Naive thymus-derived CD4-positive, alpha-beta T cell (primary cell): ENCODE measurements around the gene LRRC53. TPM values are rescaled to one million over a fixed set of nuclear protein-coding genes. Genes with fewer than 3 reads are reported as not detected.

Source experiments
- ATAC-seq: fragments of 150-1000 bp; cut with Tn5 transposase; 2 replicates; pipeline ENCODE4 v1.10.0; 2021; ENCODE audit warnings: mild to moderate bottlenecking, moderate library complexity
- CTCF ChIA-PET: fragments of 350-600 bp; sonication (Branson Sonifier 250); formaldehyde crosslinking; loops from one replicate; lab custom pipeline; 2021; ENCODE audit warnings: antibody characterized with exemption; lab: Charles Lee
- POLR2A ChIA-PET: fragments of 350-600 bp; sonication (Branson Sonifier 250); formaldehyde crosslinking; loops from one replicate; lab custom pipeline; 2021; ENCODE audit warnings: antibody characterized with exemption, inconsistent platforms; lab: Charles Lee
- DNase-seq, 9 donors: peaks; one replicate each; pipeline versions ENCODE4 v3.0.0 to v3.0.0-alpha.2; 2020 to 2022; ENCODE audit warnings: mixed read lengths in 1 of 9
- H3K27ac ChIP-seq: one replicate; pipeline ENCODE4 v1.7.0; 2013; ENCODE audit warnings: mild to moderate bottlenecking, low read depth, low read length, moderate library complexity
- H3K27me3 ChIP-seq, 2 donors: one replicate each; pipeline ENCODE4 v1.7.0; 2013; ENCODE audit warnings: low read length in 2 of 2, mild to moderate bottlenecking in 2 of 2, moderate library complexity in 2 of 2; ENCODE audit not compliant: control insufficient read depth in 2 of 2, insufficient read depth in 2 of 2
- H3K36me3 ChIP-seq, 3 experiments: 1 replicate in 2 of 3; 2 replicates in 1 of 3; pipeline ENCODE4 v1.7.0; 2013; ENCODE audit warnings: low read length in 3 of 3, mild to moderate bottlenecking in 3 of 3, moderate library complexity in 1 of 3; ENCODE audit not compliant: insufficient read depth in 3 of 3, control insufficient read depth in 2 of 3
- H3K4me1 ChIP-seq, 2 donors: one replicate each; pipeline ENCODE4 v1.7.0; 2013; ENCODE audit warnings: low read length in 2 of 2, mild to moderate bottlenecking in 2 of 2, moderate library complexity in 1 of 2; ENCODE audit not compliant: control insufficient read depth in 2 of 2, insufficient read depth in 2 of 2
- H3K4me3 ChIP-seq: 2 replicates; pipeline ENCODE4 v1.7.0; 2013; ENCODE audit warnings: mild to moderate bottlenecking, low read length
- H3K9me3 ChIP-seq, 3 experiments: 1 replicate in 2 of 3; 2 replicates in 1 of 3; pipeline ENCODE4 v1.7.0; 2013; ENCODE audit warnings: low read length in 3 of 3; ENCODE audit not compliant: control insufficient read depth in 2 of 3
- H3K27ac Mint-ChIP-seq, 9 donors: one replicate each; pipeline ENCODE4 v1.8.0; 2020 to 2022; ENCODE audit warnings: mixed read lengths in 9 of 9, mild to moderate bottlenecking in 8 of 9, moderate library complexity in 5 of 9, inconsistent platforms in 2 of 9
- H3K27me3 Mint-ChIP-seq, 5 donors: one replicate each; pipeline ENCODE4 v1.8.0; 2021 to 2022; ENCODE audit warnings: mixed read lengths in 5 of 5, mild to moderate bottlenecking in 1 of 5
- H3K36me3 Mint-ChIP-seq, 5 donors: one replicate each; pipeline ENCODE4 v1.8.0; 2020 to 2022; ENCODE audit warnings: mixed read lengths in 5 of 5, mild to moderate bottlenecking in 3 of 5, inconsistent platforms in 1 of 5
- H3K4me1 Mint-ChIP-seq, 7 donors: one replicate each; pipeline ENCODE4 v1.8.0; 2020 to 2022; ENCODE audit warnings: mixed read lengths in 7 of 7, mild to moderate bottlenecking in 3 of 7, inconsistent platforms in 1 of 7
- H3K4me3 Mint-ChIP-seq, 10 donors: one replicate each; pipeline ENCODE4 v1.8.0; 2020 to 2022; ENCODE audit warnings: mild to moderate bottlenecking in 10 of 10, mixed read lengths in 10 of 10, moderate library complexity in 6 of 10, inconsistent platforms in 2 of 10
- H3K9me3 Mint-ChIP-seq, 11 donors: one replicate each; pipeline ENCODE4 v1.8.0; 2020 to 2022; ENCODE audit warnings: mixed read lengths in 11 of 11, mild to moderate bottlenecking in 4 of 11, inconsistent platforms in 1 of 11, moderate library complexity in 1 of 11
- intact Hi-C, 2 donors: fragments of 100-400 bp; cut with micrococcal nuclease; formaldehyde crosslinking; loops; one replicate each; pipeline ENCODE4 v1.15.1; 2023
- polyA plus RNA-seq, 2 donors: library from polyadenylated mRNA; unstranded; fragments of 300-500 nt; fragmentation: Illumina TruSeq; gene quantifications; one replicate each; pipeline ENCODE4 v1.2.3, GENCODE V29; 2021
- total RNA-seq, 6 experiments: library from RNA in 5 of 6; stranded (reverse) in 5 of 6; gene quantifications; 1 replicate in 5 of 6; 2 replicates in 1 of 6; pipeline ENCODE4 v1.2.3 and lab custom pipeline; 2021 to 2026

LRRC53 gene
- total and polyA plus RNA-seq, 7 experiments from 2014 or later, result not detected

DNA sequence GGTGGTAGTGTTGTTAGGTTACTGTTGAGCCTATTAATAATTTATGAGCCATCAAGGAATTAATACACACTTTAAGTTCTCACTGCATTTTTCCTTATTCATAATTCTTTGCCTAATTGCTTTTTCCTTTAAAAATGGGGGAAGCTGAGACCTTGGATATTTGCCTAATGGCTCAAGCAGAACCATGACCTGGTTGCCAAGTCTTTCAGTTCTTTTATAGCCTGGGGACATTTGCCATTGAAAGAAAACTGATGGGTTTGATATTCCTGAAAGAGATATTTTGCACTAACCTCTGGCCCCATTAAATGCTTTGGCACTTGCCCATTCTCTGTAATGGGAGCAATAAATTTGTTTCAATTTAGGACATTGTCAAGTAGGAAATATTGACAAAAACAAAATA lies 18.5 kb upstream of the LRRC53 start:
- ATAC-seq, result no peak
- ChIA-PET POLR2A (no interaction called here), CTCF (no interaction called here)
- Mint-ChIP-seq H3K36me3 (no peaks in the 10 kb centered on the region), H3K4me1 (no peaks in the 10 kb centered on the region), H3K27me3 (peaks cover 0 to 11% (median 0%) of the 10 kb centered on the region in 5 donors), H3K9me3 (peaks cover 0 to 5% (median 0%) of the 10 kb centered on the region in 11 donors), H3K4me3 (no peak overlapping the region), H3K27ac (no peak overlapping the region)
- H3K27me3 ChIP-seq, result no peaks in the 10 kb centered on the region
- H3K27ac ChIP-seq, result no peak overlapping the region
- DNase-seq, result no peak
- no peaks in the 10 kb centered on the region for H3K36me3 ChIP-seq
- H3K4me1 ChIP-seq, result no peaks in the 10 kb centered on the region
- no peak overlapping the region for H3K4me3 ChIP-seq
- intact Hi-C loops, result no loop called here
- no peaks in the 10 kb centered on the region for H3K9me3 ChIP-seq

DNA sequence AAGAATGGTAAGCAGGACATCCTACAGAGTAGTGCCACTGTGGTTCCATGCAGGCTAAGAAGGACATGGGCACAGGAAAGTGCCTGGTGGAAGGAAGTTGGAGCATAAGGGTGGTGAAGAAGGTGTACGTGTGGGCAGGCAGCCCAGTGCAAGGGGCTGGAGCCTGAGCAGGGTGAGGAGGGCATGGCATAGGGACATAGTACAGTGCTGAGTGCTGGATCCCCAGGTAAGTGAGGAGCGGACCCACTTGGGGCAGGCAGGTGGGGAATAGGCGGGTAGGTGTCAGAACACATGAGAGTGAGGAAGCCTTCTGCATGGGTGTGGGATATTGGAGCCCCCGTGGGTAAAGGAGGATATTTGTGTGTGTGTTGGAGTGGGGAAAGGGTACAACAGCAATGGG lies 15.7 kb upstream of the LRRC53 start:
- CTCF ChIA-PET, result no interaction called here
- POLR2A ChIA-PET, result no interaction called here
- ATAC-seq (no peak), DNase-seq (no peak)
- intact Hi-C loops, result no loop called here
- peaks cover 0 to 11% (median 4%) of the 10 kb centered on the region in 5 donors for H3K27me3 Mint-ChIP-seq
- H3K4me1 Mint-ChIP-seq, result no peaks in the 10 kb centered on the region
- H3K27ac Mint-ChIP-seq, result no peak overlapping the region
- H3K36me3 ChIP-seq, result no peaks in the 10 kb centered on the region
- no peaks in the 10 kb centered on the region for H3K9me3 ChIP-seq
- H3K4me1 ChIP-seq, result no peaks in the 10 kb centered on the region
- no peaks in the 10 kb centered on the region for H3K27me3 ChIP-seq
- no peaks in the 10 kb centered on the region for H3K36me3 Mint-ChIP-seq
- H3K4me3 Mint-ChIP-seq, result no peak overlapping the region
- H3K4me3 ChIP-seq, result no peak overlapping the region
- peaks cover 0 to 6% (median 0%) of the 10 kb centered on the region in 11 donors for H3K9me3 Mint-ChIP-seq
- no peak overlapping the region for H3K27ac ChIP-seq

DNA sequence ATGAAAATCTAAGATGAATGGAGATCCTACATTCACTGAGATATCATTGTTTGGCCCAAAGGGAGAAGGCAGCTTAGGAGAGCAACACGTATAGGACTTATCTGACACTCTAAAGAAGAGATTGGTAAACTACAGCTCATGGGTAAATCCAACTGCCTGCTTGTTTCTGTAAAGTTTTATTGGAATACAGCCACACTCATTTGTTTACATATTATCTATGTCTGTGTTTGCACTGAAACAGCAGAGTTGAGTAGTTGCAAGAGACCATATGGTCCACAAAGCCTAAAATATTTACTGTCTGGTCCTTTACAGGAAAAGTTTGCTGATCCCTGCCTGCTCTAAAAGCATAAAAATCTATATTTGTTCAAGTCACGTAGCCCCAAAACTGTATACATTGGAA lies 14.3 kb upstream of the LRRC53 start:
- Mint-ChIP-seq H3K4me3 (no peak overlapping the region), H3K9me3 (peaks cover 0 to 6% (median 0%) of the 10 kb centered on the region in 11 donors), H3K4me1 (no peaks in the 10 kb centered on the region), H3K27ac (no peak overlapping the region), H3K27me3 (peaks cover 0 to 14% (median 4%) of the 10 kb centered on the region in 5 donors), H3K36me3 (no peaks in the 10 kb centered on the region)
- intact Hi-C loops, result no loop called here
- CTCF ChIA-PET, result no interaction called here
- no peaks in the 10 kb centered on the region for H3K27me3 ChIP-seq
- DNase-seq (no peak), ATAC-seq (no peak)
- no peaks in the 10 kb centered on the region for H3K9me3 ChIP-seq
- no peak overlapping the region for H3K27ac ChIP-seq
- POLR2A ChIA-PET, result no interaction called here
- H3K4me3 ChIP-seq, result no peak overlapping the region
- no peaks in the 10 kb centered on the region for H3K4me1 ChIP-seq
- no peaks in the 10 kb centered on the region for H3K36me3 ChIP-seq

DNA sequence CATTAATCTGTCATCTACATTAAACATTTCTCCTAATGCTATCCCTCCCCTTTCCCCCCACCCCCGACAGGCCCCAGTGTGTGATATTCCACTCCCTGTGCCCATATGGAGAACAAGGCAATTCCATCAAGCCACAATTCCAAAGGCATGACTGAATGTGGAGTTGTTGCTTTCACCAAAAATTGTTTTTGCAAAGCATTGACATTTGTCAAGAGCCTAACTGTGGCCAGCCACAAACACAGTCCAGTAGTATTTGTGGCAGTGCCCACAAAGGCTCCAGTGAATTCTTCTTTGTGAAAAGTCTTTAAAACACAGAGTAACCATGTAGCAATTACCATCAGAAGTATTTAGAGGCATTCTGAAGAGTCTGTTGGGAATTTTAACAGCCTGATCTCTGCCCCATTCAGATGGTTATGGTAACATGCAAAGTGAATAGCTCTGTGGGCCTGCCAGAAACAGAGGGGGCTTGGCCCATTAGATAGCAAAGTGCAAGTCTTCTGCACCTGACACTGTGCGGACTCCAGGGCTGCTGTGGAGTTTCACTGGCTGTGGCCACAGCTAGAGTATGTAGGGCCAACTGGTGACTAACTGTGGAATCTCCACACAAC lies 11.6 kb upstream of the LRRC53 start:
- no peaks in the 10 kb centered on the region for H3K36me3 ChIP-seq
- H3K27ac ChIP-seq, result no peak overlapping the region
- H3K27me3 ChIP-seq, result no peaks in the 10 kb centered on the region
- intact Hi-C loops, result no loop called here
- POLR2A ChIA-PET, result no interaction called here
- Mint-ChIP-seq H3K27ac (no peak overlapping the region), H3K4me1 (no peaks in the 10 kb centered on the region), H3K4me3 (no peak overlapping the region), H3K9me3 (peaks cover 0 to 6% (median 0%) of the 10 kb centered on the region in 11 donors), H3K36me3 (no peaks in the 10 kb centered on the region), H3K27me3 (peaks cover 0 to 23% (median 7%) of the 10 kb centered on the region in 5 donors)
- CTCF ChIA-PET, result no interaction called here
- no peak for DNase-seq
- H3K4me1 ChIP-seq, result no peaks in the 10 kb centered on the region
- H3K9me3 ChIP-seq, result no peaks in the 10 kb centered on the region
- ATAC-seq, result no peak
- no peak overlapping the region for H3K4me3 ChIP-seq

DNA sequence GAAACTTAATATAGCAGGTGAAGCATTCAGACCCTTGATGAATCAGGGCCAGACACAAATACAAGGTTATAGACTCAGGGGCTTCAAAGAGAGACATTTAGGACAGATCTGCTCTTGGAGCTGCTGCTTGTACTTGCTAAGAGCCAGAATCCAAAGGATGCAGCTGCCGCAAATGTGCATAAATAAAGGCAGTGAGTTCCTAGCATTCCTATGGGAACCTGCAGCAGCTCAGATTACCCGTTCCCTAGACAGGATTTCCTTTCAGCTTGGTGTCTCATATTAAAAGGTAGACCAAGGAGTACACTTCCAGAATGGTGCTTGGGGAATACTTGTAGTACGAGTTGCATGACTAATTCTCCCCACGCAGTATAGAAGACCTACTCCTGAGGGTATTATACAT lies 9.7 kb upstream of the LRRC53 start:
- Histone ChIP-seq H3K9me3 (no peaks in the 10 kb centered on the region), H3K36me3 (no peaks in the 10 kb centered on the region), H3K27ac (no peak overlapping the region), H3K4me3 (no peak overlapping the region), H3K4me1 (no peaks in the 10 kb centered on the region), H3K27me3 (no peaks in the 10 kb centered on the region)
- ATAC-seq (no peak), DNase-seq (no peak)
- Mint-ChIP-seq H3K4me1 (no peaks in the 10 kb centered on the region), H3K4me3 (no peak overlapping the region), H3K27me3 (peaks cover 0 to 23% (median 7%) of the 10 kb centered on the region in 5 donors), H3K27ac (no peak overlapping the region), H3K36me3 (no peaks in the 10 kb centered on the region), H3K9me3 (peaks cover 0 to 5% (median 0%) of the 10 kb centered on the region in 11 donors)
- POLR2A ChIA-PET, result interaction anchor here (0.6 kb wide), 1 partner anchor 65 kb away, joined by 6 read pairs; no protein-coding TSS in a partner anchor
- intact Hi-C loops, result no loop called here
- CTCF ChIA-PET, result no interaction called here

DNA sequence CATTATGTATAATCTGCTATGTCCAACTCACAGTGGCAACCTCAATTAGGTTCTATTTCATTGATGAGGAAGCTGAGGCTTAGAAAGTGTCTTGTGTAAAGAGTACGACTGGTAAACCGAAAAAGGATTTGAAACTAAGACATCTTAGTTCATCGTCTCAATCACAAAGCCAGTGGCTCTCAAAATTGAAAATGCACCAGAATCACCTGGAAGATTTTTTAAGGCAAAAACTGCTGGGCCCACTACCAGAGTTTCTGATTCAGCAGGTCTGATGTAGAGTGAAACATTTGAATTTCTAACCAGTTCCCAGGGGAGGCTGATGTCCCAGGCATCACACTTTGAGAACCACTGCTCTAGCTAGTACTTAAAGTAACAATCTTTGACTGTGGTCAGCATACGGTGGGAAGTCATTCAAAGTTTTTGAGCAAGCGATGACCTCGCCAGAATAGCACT lies 5.2 kb upstream of the LRRC53 start:
- H3K4me3 ChIP-seq, result no peak overlapping the region
- H3K36me3 ChIP-seq, result no peaks in the 10 kb centered on the region
- Mint-ChIP-seq H3K36me3 (no peaks in the 10 kb centered on the region), H3K9me3 (peaks cover 0 to 6% (median 0%) of the 10 kb centered on the region in 11 donors), H3K27me3 (peaks cover 0 to 14% (median 6%) of the 10 kb centered on the region in 5 donors), H3K27ac (no peak overlapping the region), H3K4me3 (no peak overlapping the region), H3K4me1 (no peaks in the 10 kb centered on the region)
- ATAC-seq, result no peak
- ChIA-PET POLR2A (no interaction called here), CTCF (no interaction called here)
- H3K27me3 ChIP-seq, result no peaks in the 10 kb centered on the region
- intact Hi-C loops, result no loop called here
- DNase-seq, result no peak
- H3K9me3 ChIP-seq, result no peaks in the 10 kb centered on the region
- H3K4me1 ChIP-seq, result no peaks in the 10 kb centered on the region
- no peak overlapping the region for H3K27ac ChIP-seq
